Transverse colon (tissue), 4 donors: ENCODE data around the gene LMF1. TPM values are rescaled to one million over a fixed set of nuclear protein-coding genes. Genes with fewer than 3 reads are reported as not detected.

ENCODE experiments used
- DNase-seq: peaks from one replicate; pipeline ENCODE4 v3.0.0-alpha.2; 2019
- H3K27ac ChIP-seq, 4 donors: fragments of 200-600 bp; sonication (generic); 2 replicates each; pipeline ENCODE4 v1.5.1; 2016 to 2018; ENCODE audit warnings: inconsistent platforms in 4 of 4
- H3K27me3 ChIP-seq: fragments of 200-600 bp; sonication (generic); 2 replicates; pipeline ENCODE4 v1.5.1; 2017; ENCODE audit warnings: inconsistent platforms
- H3K36me3 ChIP-seq, 4 donors: fragments of 200-600 bp; sonication (generic); 2 replicates each; pipeline ENCODE4 v1.5.1; 2017 to 2019; ENCODE audit warnings: inconsistent platforms in 4 of 4
- H3K4me1 ChIP-seq, 4 donors: fragments of 200-600 bp; sonication (generic); 2 replicates each; pipeline ENCODE4 v1.5.1; 2017 to 2020; ENCODE audit warnings: inconsistent platforms in 4 of 4
- H3K4me3 ChIP-seq, 4 donors: fragments of 200-600 bp; sonication (generic); 1 replicate in 1 of 4; 2 replicates in 3 of 4; pipeline versions ENCODE4 v1.5.1 to v1.6.1; 2017 to 2019; ENCODE audit warnings: inconsistent platforms in 4 of 4
- H3K9me3 ChIP-seq, 2 donors: fragments of 200-600 bp; sonication (generic); 2 replicates each; pipeline ENCODE4 v1.5.1; 2017 to 2019; ENCODE audit warnings: inconsistent platforms in 2 of 2
- EP300 ChIP-seq: sonication (generic); formaldehyde crosslinking; IDR thresholded peaks from one replicate; pipeline ENCODE4 v1.6.1; 2017; ENCODE audit warnings: antibody characterized with exemption, low read depth
- POLR2A ChIP-seq: fragments of 450-650 bp; IDR thresholded peaks from one replicate; pipeline ENCODE4 v1.6.1; 2016; ENCODE audit warnings: antibody characterized with exemption, mild to moderate bottlenecking, moderate library complexity
- POLR2AphosphoS5 ChIP-seq, 3 donors: sonication (generic); formaldehyde crosslinking; IDR thresholded peaks; one replicate each; pipeline ENCODE4 v1.6.1; 2016; ENCODE audit warnings: antibody characterized with exemption in 3 of 3
- WGBS, 2 donors: methylation state at CpG; one replicate each; pipeline ENCODE4 v1.1.5; 2018; ENCODE audit warnings: low coverage in 1 of 2; 5-methylcytosine and 5-hydroxymethylcytosine counted together
- in situ Hi-C, 4 donors: fragments of 200-750 bp; cut with MboI; loops; one replicate each; pipeline versions ENCODE4 v1.15.0 to v1.15.1; 2017; ENCODE audit warnings: low sequenced_read_pairs in 3 of 4, low pct_ligation_motif_present in 1 of 4, low pct_unique_long_range_greater_than_20kb in 1 of 4
- intact Hi-C: fragments of 100-400 bp; cut with DNase I; formaldehyde crosslinking; loops from one replicate; pipeline ENCODE4 v1.15.1; 2023; ENCODE audit warnings: low total_unique reads
- total RNA-seq, 4 donors: library from RNA; depleted of rRNA; stranded (reverse); fragments of >200 nt; gene quantifications; one replicate each; pipeline ENCODE4 v1.1.0, GENCODE V29; 2016
- TF ChIP-seq, protein P1 (sequence below), 5 experiments: fragments of 200-600 bp in 3 of 5; fragments of 450-650 bp in 2 of 5; sonication (generic) in 3 of 5; IDR thresholded peaks; 1 replicate in 2 of 5; 2 replicates in 3 of 5; pipeline ENCODE4 v1.5.1; 2016 to 2017; ENCODE audit warnings: antibody characterized with exemption in 5 of 5, inconsistent platforms in 3 of 5, mild to moderate bottlenecking in 2 of 5, moderate library complexity in 1 of 5

The LMF1 gene
- total RNA-seq, 4 donors from 2014 or later = 15.9 to 34.8 (median 19.6) TPM

DNA sequence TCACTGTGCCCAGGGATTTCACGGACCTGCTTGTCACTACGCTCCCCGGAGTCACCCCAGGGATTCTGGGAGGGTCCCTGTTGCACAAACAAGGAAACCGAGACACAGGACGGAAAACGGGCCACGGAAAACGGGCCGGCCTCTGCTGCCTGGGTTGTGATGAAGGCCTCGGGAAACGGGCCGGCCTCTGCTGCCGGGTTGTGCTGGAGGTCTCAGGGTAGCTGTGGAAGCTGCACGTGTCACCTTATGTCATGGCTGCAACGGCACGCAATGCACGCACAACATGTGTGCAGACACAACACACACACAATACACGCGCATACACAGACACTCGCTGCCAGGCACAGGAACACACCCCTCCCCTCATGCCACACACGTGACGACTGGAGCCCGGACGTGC is 143.3 kb downstream of the LMF1 start:
- intact Hi-C loops = no loop called here
- in situ Hi-C loops = no loop called here
- Histone ChIP-seq H3K9me3 (no peaks in the 10 kb centered on the region), H3K4me1 (peaks cover 0 to 9% (median 6%) of the 10 kb centered on the region in 4 donors), H3K4me3 (no peak overlapping the region), H3K27ac (no peak overlapping the region), H3K27me3 (peaks cover 36% of the 10 kb centered on the region), H3K36me3 (no peaks in the 10 kb centered on the region)
- 87% methylated on average over 24 of the region's 24 CpGs; no CpG with 5 or more reads in 1 of the 2 donors for WGBS, 2 donors
- DNase-seq = no peak
- TF ChIP-seq POLR2AphosphoS5 (IDR thresholded peaks at IDR 0.05) (no peak), POLR2A (no peak), EP300 (no peak)
- TF ChIP-seq, protein P1, sequence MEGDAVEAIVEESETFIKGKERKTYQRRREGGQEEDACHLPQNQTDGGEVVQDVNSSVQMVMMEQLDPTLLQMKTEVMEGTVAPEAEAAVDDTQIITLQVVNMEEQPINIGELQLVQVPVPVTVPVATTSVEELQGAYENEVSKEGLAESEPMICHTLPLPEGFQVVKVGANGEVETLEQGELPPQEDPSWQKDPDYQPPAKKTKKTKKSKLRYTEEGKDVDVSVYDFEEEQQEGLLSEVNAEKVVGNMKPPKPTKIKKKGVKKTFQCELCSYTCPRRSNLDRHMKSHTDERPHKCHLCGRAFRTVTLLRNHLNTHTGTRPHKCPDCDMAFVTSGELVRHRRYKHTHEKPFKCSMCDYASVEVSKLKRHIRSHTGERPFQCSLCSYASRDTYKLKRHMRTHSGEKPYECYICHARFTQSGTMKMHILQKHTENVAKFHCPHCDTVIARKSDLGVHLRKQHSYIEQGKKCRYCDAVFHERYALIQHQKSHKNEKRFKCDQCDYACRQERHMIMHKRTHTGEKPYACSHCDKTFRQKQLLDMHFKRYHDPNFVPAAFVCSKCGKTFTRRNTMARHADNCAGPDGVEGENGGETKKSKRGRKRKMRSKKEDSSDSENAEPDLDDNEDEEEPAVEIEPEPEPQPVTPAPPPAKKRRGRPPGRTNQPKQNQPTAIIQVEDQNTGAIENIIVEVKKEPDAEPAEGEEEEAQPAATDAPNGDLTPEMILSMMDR (IDR thresholded peaks at IDR 0.05) = no peak

DNA sequence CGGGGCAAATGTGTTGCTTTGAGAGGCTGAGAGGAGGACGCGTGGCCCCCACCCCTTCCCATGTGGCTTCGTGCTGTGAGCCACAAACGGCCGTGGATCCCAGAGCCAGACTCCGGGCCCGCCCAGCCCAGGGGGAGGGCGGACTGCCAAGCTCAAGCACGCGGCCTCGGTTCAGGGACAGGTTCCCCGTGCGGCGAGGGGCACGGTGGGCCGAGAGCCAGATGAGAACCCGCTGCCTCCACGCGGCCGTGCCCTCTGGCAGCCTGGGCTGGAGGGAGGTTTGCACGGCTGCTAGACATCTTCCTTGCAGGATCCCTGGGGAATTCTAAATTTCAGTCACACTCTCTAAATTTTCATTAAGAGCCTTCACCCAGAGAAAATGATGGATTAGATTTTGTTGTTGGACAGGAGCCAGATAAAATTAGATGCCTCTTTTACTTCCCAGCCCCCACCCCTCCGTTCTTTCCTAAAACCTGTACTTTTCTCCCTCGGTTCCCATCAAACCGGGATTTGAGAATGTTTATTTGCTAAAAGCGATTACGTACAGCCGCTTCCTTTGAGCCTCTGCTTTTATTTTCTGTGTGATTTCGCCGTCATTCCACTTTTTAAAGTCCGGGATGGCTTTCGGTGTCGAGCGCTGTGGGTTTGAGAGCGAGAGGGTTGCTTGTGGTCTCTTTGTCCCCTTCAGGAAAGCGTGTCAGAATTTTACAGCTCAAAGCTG is 145.3 kb downstream of the LMF1 start:
- H3K4me3 ChIP-seq = no peak overlapping the region
- H3K27me3 ChIP-seq = peaks cover 24% of the 10 kb centered on the region
- no peaks in the 10 kb centered on the region for H3K4me1 ChIP-seq
- TF ChIP-seq, protein P1 (IDR thresholded peaks at IDR 0.05) = no peak
- no peak for TF ChIP-seq POLR2AphosphoS5 (IDR thresholded peaks at IDR 0.05)
- no peak for TF ChIP-seq POLR2A
- no peak for TF ChIP-seq EP300
- intact Hi-C loops = no loop called here
- H3K36me3 ChIP-seq = no peaks in the 10 kb centered on the region
- no peak for DNase-seq
- H3K9me3 ChIP-seq = no peaks in the 10 kb centered on the region
- in situ Hi-C loops = no loop called here
- H3K27ac ChIP-seq = no peak overlapping the region
- WGBS, 2 donors = 58 to 68% methylated on average over 17 to 21 of the region's 36 CpGs

DNA sequence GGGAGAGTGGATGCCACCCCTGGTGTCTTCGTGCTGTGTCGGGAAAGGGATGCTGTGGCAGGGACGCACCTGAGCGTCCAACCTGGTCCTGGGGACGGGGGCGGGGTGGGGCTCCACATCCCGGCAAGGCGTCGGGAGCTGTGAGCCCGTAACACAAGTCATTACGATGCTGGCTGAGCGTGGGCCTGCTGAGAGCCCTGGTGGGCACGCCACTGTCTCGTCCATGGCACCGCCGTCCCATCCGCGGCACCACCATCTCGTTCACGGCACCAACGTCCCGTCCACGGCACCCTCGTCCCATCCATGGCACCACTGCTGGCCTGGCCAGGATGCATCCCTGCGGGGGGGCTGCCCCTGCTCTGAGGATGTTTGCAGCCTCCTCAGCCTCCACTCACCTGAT is 146.2 kb downstream of the LMF1 start:
- intact Hi-C loops (no loop called here), in situ Hi-C loops (loop anchor here in 2 of 4 donors (25.0 kb wide), 1 partner anchor 238 kb away; the partner anchor contains the start of gene SSTR5 (in 2 of the 2))
- Histone ChIP-seq H3K4me1 (no peaks in the 10 kb centered on the region), H3K9me3 (no peaks in the 10 kb centered on the region), H3K27me3 (peaks cover 32% of the 10 kb centered on the region), H3K36me3 (no peaks in the 10 kb centered on the region), H3K27ac (no peak overlapping the region), H3K4me3 (no peak overlapping the region)
- WGBS, 2 donors = 85% methylated on average over 25 of the region's 25 CpGs; no CpG with 5 or more reads in 1 of the 2 donors
- TF ChIP-seq POLR2A (no peak), EP300 (no peak), POLR2AphosphoS5 (IDR thresholded peaks at IDR 0.05) (no peak)
- TF ChIP-seq, protein P1 (IDR thresholded peaks at IDR 0.05) = no peak
- DNase-seq = no peak

DNA sequence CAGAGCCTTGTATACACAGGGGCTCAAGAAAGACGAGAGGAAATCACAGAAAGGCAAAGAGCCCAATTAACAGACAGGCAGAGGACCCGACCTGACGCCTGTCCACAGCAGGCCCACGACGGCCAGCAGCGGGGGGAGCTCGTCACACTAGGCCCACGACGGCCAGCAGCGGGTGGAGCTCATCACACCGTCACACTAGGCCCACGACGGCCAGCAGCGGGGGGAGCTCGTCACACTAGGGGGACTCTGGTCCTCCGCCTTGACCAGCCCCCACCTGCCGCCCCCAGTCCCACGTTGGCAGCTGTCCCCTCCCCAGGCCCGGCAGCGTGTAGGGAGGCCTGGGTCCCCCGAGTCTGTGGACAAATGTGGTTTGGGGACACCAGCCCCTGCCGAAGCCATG is 146.6 kb downstream of the LMF1 start:
- peaks cover 36% of the 10 kb centered on the region for H3K27me3 ChIP-seq
- WGBS, 2 donors = 80% methylated on average over 1 to 13 of the region's 22 CpGs
- DNase-seq = no peak

More for the DNA sequence above, 146.6 kb downstream of the LMF1 start:
- Histone ChIP-seq H3K36me3 (no peaks in the 10 kb centered on the region), H3K9me3 (no peaks in the 10 kb centered on the region), H3K4me3 (no peak overlapping the region), H3K27ac (no peak overlapping the region), H3K4me1 (no peaks in the 10 kb centered on the region)
- in situ Hi-C loops (loop anchor here in 2 of 4 donors (25.0 kb wide), 1 partner anchor 238 kb away; the partner anchor contains the start of gene SSTR5 (in 2 of the 2)), intact Hi-C loops (no loop called here)
- TF ChIP-seq POLR2AphosphoS5 (IDR thresholded peaks at IDR 0.05) (no peak), EP300 (no peak)
